Peyer's patch (tissue), 4 donors: ENCODE data around the gene PPP4R4.

Experiments used
- CTCF ChIP-seq, 6 experiments: fragments of 450-650 bp in 4 of 6; fragments of 200-600 bp in 2 of 6; sonication (generic) in 1 of 6; IDR thresholded peaks; one replicate each; pipeline ENCODE4 v1.5.1; 2017 to 2019; ENCODE audit warnings: antibody characterized with exemption in 6 of 6, mild to moderate bottlenecking in 3 of 6, moderate library complexity in 1 of 6
- POLR2A ChIP-seq, 2 donors: fragments of 450-650 bp; IDR thresholded peaks; one replicate each; pipeline ENCODE4 v1.5.1; 2017; ENCODE audit warnings: antibody characterized with exemption in 2 of 2, mild to moderate bottlenecking in 2 of 2, moderate library complexity in 2 of 2

GRCh38 chr14:94239406-94239805, 65.3 kb downstream of the PPP4R4 start:
- TF ChIP-seq POLR2A (IDR thresholded peaks at IDR 0.05): no peak
- no peak for TF ChIP-seq CTCF (IDR thresholded peaks at IDR 0.05)
